ENCODE data around the gene ELMOD1. TPM values are rescaled to one million over a fixed set of nuclear protein-coding genes. Genes with fewer than 3 reads are reported as not detected.

Gene ELMOD1
- total RNA-seq, 2 experiments from 2014 or later = not detected

DNA sequence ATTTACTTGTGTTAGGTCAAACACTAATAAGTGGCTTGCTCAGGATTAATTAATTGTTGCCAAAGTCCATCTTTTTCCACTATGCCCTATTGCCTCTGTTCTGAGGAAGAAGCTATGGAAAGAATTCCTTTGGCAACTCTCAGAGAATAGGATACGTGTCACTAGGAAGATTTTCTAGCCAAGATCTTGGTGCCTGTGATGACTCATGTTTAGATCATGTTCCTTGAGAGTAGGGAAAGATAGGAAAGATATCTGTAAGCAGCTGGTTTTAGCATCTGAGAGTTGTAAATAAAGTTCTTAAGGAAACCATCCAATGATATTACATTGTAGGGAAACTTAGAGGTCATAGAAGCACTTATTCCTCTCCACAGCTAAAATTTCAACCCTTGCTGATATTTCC is 105.2 kb downstream of the ELMOD1 start:
- H3K27ac Mint-ChIP-seq = no peak overlapping the region
- DNase-seq (no peak), ATAC-seq (ENCODE audit: low read depth) (no peak)
- H3K36me3 Mint-ChIP-seq = no peaks in the 10 kb centered on the region
- H3K27me3 Mint-ChIP-seq = peaks cover 31% of the 10 kb centered on the region
- no peak overlapping the region for H3K4me3 Mint-ChIP-seq
- POLR2A ChIA-PET = interaction anchor here (0.6 kb wide), 1 partner anchor 101 kb away, joined by 3 read pairs; no protein-coding TSS in a partner anchor
- H3K4me1 Mint-ChIP-seq = no peaks in the 10 kb centered on the region
- no peaks in the 10 kb centered on the region for H3K9me3 Mint-ChIP-seq

DNA sequence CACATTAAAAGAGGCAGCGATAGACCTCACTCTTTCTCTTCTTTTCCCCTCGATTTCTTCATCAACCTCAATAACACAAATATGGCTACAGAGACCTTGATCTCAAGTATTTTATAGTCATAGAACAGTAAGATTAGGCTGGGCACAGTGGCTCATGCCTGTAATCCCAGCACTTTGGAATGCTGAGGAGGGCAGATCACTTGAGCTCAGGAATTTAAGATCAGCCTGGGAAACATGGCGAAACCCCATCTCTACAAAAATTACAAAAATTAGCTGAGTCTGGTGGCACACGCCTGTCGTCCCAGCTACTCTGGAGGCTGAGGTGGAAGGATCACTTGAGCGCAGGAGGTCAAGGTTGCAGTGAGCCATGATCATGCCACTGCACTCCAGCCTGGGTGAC is 106.3 kb downstream of the ELMOD1 start:
- Mint-ChIP-seq H3K4me3 (no peak overlapping the region), H3K27ac (no peak overlapping the region), H3K4me1 (no peaks in the 10 kb centered on the region), H3K27me3 (peaks cover 34% of the 10 kb centered on the region), H3K9me3 (no peaks in the 10 kb centered on the region), H3K36me3 (no peaks in the 10 kb centered on the region)
- no peak for ATAC-seq (ENCODE audit: low read depth)
- POLR2A ChIA-PET = no interaction called here
- no peak for DNase-seq

DNA sequence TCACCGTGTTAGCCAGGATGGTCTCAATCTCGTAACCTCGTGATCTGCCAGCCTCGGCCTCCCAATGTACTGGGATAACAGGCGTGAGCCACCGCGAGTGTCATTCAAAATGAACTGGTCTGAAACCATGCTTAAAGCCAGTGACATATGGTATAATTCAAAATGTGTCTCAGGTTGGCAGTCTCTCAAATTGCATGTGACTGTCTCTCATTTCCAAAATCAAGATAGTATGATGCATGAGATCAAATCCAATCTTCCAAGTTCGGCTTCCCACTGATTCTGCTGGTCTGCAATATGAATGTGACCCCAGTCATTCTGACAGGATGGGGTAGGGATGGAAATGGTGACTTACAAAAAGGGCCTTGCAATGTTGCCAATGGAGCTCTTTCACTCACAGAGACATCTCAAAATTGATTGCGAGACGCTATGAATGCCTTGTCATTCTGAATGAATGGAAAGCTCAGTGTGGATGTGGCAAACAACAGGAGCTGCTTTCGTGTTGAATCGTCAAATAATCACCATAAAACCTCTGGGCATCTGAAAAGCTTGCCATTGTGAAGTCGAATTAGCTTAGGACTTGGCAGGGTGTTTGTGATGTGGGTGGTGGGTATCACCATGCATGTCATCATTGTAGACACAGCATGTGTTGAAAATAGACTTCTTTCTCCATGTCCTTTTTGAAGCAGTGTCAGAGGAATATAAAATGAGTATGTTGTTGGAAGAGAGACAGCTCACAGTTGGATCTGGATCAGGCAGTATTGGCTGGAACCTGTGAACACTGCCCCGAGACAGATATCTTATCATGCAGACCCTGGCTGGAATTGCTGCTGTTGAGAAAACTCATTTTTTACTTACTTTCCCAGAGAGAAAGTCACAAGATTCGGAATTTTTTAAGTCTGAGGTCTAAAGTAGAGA is 108.7 kb downstream of the ELMOD1 start:
- DNase-seq (no peak), ATAC-seq (ENCODE audit: low read depth) (no peak)
- POLR2A ChIA-PET = no interaction called here
- peaks cover 27% of the 10 kb centered on the region for H3K27me3 Mint-ChIP-seq
- H3K27ac Mint-ChIP-seq = no peak overlapping the region
- H3K4me1 Mint-ChIP-seq = no peaks in the 10 kb centered on the region
- no peak overlapping the region for H3K4me3 Mint-ChIP-seq
- no peaks in the 10 kb centered on the region for H3K9me3 Mint-ChIP-seq
- no peaks in the 10 kb centered on the region for H3K36me3 Mint-ChIP-seq

DNA sequence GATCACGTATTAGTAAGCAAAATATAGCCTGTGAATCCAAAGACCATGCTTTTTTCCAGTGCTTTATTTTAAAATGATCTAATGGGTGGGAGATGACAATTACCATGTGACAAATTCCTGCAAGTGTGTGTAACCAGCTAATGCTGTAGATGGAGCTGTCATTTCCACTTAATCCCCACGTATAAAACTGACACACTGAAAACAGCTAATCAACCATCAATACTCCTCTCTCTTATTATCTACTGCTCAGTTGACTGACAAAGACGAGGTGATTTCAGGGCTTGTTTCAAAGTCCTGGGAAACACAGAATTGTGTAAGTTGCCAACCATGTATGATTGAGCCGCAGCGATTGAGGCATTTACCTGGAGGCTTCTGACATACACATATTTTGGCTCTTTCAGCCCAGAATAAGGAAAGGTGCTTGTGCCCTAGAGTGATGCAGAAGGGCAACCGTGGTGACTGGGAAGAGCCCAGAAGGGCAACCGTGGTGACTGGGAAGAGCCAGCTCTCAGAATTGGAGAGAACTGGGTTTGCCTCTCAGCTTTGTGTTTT is 111.2 kb downstream of the ELMOD1 start:
- POLR2A ChIA-PET = no interaction called here
- Mint-ChIP-seq H3K4me3 (no peak overlapping the region), H3K4me1 (no peaks in the 10 kb centered on the region), H3K36me3 (no peaks in the 10 kb centered on the region), H3K27me3 (peaks cover 24% of the 10 kb centered on the region), H3K9me3 (no peaks in the 10 kb centered on the region), H3K27ac (no peak overlapping the region)
- ATAC-seq (ENCODE audit: low read depth) (no peak), DNase-seq (no peak)

DNA sequence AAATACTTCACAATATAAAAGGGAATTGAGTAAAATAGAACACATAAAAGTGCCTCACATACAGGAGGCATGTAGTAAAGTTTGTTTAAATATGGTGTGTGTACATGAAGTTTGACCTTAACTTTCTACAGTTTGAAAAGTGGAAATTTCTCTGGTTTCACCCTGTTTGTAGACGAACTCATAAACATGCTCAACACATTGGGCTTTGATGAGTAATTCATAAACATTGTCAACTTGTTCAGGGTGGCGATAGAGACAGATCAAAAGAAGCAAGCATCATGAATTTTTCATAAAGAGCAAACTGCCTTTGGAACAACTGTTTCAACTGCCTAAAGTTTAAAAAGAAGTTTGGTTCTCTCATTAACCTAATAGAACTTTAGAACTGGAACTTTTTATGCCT is 111.8 kb downstream of the ELMOD1 start:
- POLR2A ChIA-PET = no interaction called here
- Mint-ChIP-seq H3K4me3 (no peak overlapping the region), H3K36me3 (no peaks in the 10 kb centered on the region), H3K27me3 (peaks cover 22% of the 10 kb centered on the region), H3K27ac (no peak overlapping the region), H3K9me3 (no peaks in the 10 kb centered on the region), H3K4me1 (no peaks in the 10 kb centered on the region)
- ATAC-seq (ENCODE audit: low read depth) = no peak
- DNase-seq = no peak

DNA sequence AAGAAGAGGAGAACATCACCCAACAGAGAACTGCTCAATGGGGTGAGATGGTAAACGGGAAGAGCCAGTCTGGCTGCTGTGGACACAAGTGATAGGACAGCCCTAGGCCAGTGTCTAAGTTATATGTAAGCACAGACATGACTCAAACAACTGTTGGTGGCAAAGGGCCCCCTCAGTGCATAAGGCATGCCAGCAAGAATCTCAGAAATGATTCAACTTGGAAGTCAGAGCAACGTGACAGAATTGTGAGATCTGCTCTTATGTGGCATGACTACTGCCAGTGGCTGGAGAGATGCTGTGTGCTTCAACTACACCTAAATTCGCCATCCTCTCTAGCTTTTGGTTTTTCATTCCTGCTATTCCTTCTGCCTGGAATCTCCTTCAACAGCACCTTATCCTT is 113.5 kb downstream of the ELMOD1 start:
- Mint-ChIP-seq H3K36me3 (no peaks in the 10 kb centered on the region), H3K4me1 (no peaks in the 10 kb centered on the region), H3K27me3 (peaks cover 20% of the 10 kb centered on the region), H3K9me3 (no peaks in the 10 kb centered on the region), H3K27ac (no peak overlapping the region), H3K4me3 (no peak overlapping the region)
- no peak for ATAC-seq (ENCODE audit: low read depth)
- POLR2A ChIA-PET = no interaction called here
- no peak for DNase-seq

DNA sequence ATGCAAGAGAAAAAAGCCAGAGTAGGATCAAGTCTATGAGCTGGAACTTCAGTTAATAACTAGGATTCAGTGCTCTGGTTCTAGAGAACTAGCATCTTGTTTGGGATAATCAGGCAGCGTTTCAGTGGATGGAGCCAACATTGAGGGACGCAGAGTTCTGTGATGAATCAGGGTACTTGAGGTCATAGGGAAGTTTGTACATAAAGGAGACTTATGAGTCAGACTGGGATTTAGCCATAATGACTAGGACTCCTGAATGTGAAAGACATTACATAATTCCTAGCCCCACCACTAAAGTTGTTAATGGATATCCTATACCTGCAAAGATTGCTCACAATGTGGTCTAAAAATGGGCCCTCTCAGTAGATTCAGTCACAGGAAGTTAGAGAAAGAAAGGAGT is 114.1 kb downstream of the ELMOD1 start:
- DNase-seq (no peak), ATAC-seq (ENCODE audit: low read depth) (no peak)
- H3K9me3 Mint-ChIP-seq = no peaks in the 10 kb centered on the region
- H3K36me3 Mint-ChIP-seq = no peaks in the 10 kb centered on the region
- peaks cover 23% of the 10 kb centered on the region for H3K27me3 Mint-ChIP-seq
- POLR2A ChIA-PET = no interaction called here
- H3K4me3 Mint-ChIP-seq = no peak overlapping the region
- H3K27ac Mint-ChIP-seq = no peak overlapping the region
- H3K4me1 Mint-ChIP-seq = no peaks in the 10 kb centered on the region

DNA sequence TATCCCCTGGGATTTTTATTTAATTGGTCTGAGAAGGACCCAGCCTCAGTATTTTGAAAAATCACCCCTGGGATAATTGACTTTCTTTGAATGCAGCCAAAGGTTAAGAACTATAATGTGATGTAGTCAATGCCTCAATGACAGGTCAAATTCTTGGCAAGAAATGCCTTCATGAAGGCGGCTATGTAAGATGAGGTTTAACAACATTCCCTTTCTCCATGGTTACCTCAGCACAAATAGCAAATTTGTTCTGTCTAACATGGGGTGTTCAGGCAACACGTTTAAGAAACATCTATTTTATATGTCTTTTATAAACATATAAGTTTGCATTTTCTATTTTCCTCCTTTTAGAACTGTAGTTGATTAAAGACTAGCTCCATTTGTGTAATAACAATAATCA is 115.6 kb downstream of the ELMOD1 start:
- Mint-ChIP-seq H3K4me1 (no peaks in the 10 kb centered on the region), H3K4me3 (no peak overlapping the region), H3K9me3 (no peaks in the 10 kb centered on the region), H3K27me3 (peaks cover 18% of the 10 kb centered on the region), H3K27ac (no peak overlapping the region), H3K36me3 (no peaks in the 10 kb centered on the region)
- ATAC-seq (ENCODE audit: low read depth) (no peak), DNase-seq (no peak)
- POLR2A ChIA-PET = no interaction called here

DNA sequence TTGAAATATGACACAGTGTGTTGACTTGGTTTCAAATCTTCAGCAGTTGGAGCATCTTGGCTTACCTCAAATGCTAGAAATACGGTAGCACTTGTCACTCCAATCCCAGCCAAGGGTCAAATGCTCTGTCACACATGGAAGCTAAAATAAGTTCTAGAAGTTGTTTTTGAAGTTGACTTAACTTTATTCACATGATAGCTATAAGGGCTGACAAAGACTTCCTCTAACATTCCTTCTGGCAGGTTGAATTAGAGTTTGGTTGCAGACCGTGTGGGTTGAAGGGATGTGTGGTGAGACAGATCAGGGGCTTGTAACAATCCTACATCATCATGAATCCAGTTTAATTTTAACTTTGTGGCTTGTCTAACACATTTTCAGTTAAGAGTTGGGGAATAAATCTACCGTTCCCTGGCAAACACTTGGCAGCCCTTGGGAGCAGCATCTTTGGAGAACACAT is 116.3 kb downstream of the ELMOD1 start:
- Mint-ChIP-seq H3K4me1 (no peaks in the 10 kb centered on the region), H3K27ac (no peak overlapping the region), H3K4me3 (no peak overlapping the region), H3K36me3 (no peaks in the 10 kb centered on the region), H3K27me3 (peaks cover 15% of the 10 kb centered on the region), H3K9me3 (no peaks in the 10 kb centered on the region)
- ATAC-seq (ENCODE audit: low read depth) (no peak), DNase-seq (no peak)
- POLR2A ChIA-PET = no interaction called here

DNA sequence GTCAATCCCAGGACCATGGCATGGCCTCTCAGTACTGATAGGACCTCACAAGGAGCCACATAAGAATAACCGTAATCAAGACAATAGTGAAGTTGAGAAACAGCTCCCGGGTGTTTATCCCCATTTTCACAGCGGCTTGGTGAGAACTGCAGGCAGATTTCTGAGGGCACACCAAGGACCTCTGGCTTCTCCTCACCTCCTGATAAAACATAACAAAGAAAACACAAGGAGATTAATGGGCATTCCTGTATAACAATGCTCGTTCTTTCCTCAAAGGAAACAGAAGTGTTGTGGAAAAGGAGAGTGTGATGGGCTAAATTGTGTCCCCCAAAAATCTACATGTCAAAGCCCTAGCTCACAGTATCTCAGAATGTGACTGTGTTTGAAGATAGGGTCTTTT is 116.9 kb downstream of the ELMOD1 start:
- DNase-seq (no peak), ATAC-seq (ENCODE audit: low read depth) (no peak)
- no peaks in the 10 kb centered on the region for H3K36me3 Mint-ChIP-seq
- H3K4me1 Mint-ChIP-seq = no peaks in the 10 kb centered on the region
- POLR2A ChIA-PET = no interaction called here
- H3K27ac Mint-ChIP-seq = no peak overlapping the region
- H3K9me3 Mint-ChIP-seq = no peaks in the 10 kb centered on the region
- H3K27me3 Mint-ChIP-seq = peaks cover 12% of the 10 kb centered on the region
- H3K4me3 Mint-ChIP-seq = no peak overlapping the region

DNA sequence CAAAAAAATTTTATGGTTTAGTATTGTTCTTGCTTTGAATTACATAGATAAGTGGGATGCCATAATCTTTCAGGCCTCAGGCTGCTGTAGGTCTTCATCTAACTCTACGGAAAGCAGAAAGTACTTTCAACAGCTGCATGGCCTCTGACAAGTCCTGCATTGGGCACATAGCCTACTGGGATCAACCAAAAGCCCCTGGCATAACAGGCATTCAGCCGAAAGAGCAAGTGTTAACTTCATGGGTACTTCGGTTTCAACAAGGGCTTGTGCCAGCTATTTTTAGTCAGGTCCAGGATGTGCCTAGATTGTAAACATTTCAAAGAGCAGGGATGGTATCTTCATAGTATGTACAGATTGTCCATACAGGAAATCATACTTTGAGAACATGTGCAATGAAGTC is 117.8 kb downstream of the ELMOD1 start:
- no peak overlapping the region for H3K4me3 Mint-ChIP-seq
- POLR2A ChIA-PET = no interaction called here
- no peak overlapping the region for H3K27ac Mint-ChIP-seq
- DNase-seq (no peak), ATAC-seq (ENCODE audit: low read depth) (no peak)
- no peaks in the 10 kb centered on the region for H3K4me1 Mint-ChIP-seq
- no peaks in the 10 kb centered on the region for H3K9me3 Mint-ChIP-seq
- no peaks in the 10 kb centered on the region for H3K36me3 Mint-ChIP-seq
- H3K27me3 Mint-ChIP-seq = peaks cover 7% of the 10 kb centered on the region

DNA sequence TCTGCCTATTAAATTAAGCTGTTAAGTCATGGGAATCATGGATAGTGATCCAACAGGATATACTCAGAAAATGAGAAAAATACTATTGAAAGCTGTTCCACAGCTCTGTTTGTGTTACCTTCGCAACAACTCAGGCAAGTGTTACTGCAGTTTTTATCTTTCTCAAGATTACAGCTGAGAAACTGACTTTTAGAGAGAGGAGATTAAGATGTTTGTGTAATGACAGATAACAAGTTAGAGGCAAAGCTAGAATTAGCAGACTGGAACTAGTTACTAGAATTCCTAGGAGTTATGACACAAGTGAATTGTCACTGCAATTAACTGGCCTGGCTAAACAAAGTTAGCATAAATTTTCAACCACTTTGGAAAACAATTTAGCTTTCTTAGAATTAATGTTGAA is 119.4 kb downstream of the ELMOD1 start:
- H3K27ac Mint-ChIP-seq = no peak overlapping the region
- no peaks in the 10 kb centered on the region for H3K4me1 Mint-ChIP-seq
- no peaks in the 10 kb centered on the region for H3K36me3 Mint-ChIP-seq
- no peak overlapping the region for H3K4me3 Mint-ChIP-seq
- H3K9me3 Mint-ChIP-seq = no peaks in the 10 kb centered on the region
- DNase-seq = no peak
- POLR2A ChIA-PET = no interaction called here
- peaks cover 9% of the 10 kb centered on the region for H3K27me3 Mint-ChIP-seq
- ATAC-seq (ENCODE audit: low read depth) = no peak

DNA sequence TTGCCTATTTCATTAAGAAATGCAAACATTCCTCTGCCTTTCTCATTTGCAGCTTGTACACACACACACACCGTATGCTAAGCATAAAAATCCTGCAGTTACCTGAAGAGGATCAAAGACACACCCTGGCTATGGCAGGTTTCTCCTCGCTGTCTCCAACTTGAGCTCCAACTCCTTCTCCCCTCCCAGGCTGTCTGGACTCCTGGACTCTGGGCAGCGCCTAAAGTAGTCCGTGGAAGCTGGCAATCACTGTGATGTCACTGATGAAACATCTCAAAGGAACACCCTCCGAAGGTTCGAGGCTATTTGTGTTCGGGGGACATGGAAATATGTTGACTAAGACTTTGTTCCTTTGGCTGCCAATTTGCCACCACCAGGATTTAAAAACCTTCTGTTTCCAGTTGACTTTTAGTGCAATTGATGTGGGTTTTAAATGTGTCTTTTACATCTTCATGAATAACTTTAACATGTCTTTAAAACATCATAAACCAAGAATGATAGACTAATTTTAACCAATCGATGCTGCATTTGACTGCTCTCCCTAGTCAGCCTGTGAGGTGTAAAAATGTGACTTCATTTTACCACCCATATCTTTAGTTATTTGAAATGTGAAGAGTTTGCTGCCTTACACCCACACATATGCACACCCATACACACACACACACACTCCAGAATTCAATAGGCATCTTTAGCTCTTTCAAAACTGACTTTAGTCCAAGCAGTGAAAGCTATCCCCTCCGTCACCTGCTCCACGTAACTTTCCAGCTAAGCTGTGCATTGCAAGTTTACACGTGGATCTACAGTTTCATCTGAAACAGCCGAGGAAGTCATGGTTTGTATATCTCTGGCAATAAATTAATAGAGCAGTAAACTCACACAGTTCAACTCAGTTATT is 121.2 kb downstream of the ELMOD1 start, which contains the start of gene SLN:
SLN (minus strand) TSS at position 196 of the 895 bp plus-strand sequence.
- POLR2A ChIA-PET = no interaction called here
- Mint-ChIP-seq H3K27ac (no peak within 1 kb of the TSS), H3K4me1 (no peaks in the 10 kb centered on the region), H3K9me3 (no peaks in the 10 kb centered on the region), H3K27me3 (peaks cover 10% of the 10 kb centered on the region), H3K36me3 (no peaks in the 10 kb centered on the region), H3K4me3 (no peak within 1 kb of the TSS)
- ATAC-seq (ENCODE audit: low read depth) = no peak
- no peak for DNase-seq

All from activated naive CD8-positive, alpha-beta T cell treated with anti-CD3 and anti-CD28 coated beads, Interleukin-2, amount 10 ng/mL, durations not matched to agents 7 days and 5 days (primary cell).